K562 (cell line): Measurements from ENCODE around the gene ELMOD2. TPM values are rescaled to one million over a fixed set of nuclear protein-coding genes. Genes with fewer than 3 reads are reported as not detected.

Experiments used
- ARID4B ChIP-seq: sonication (generic); formaldehyde crosslinking; IDR thresholded peaks from 2 replicates; pipeline ENCODE4 v1.8.0; 2022; ENCODE audit warnings: mild to moderate bottlenecking, missing genetic modification reagents
- FOXP4 ChIP-seq: sonication (generic); formaldehyde crosslinking; IDR thresholded peaks from 2 replicates; pipeline ENCODE4 v1.8.0; 2022; ENCODE audit warnings: mild to moderate bottlenecking, missing genetic modification reagents, borderline replicate concordance
- HDAC2 ChIP-seq: fragments of 450-650 bp; IDR thresholded peaks from 2 replicates; pipeline ENCODE4 v1.6.1; 2016; ENCODE audit warnings: mild to moderate bottlenecking
- HDAC8 ChIP-seq: fragments of 450-650 bp; IDR thresholded peaks from 2 replicates; pipeline ENCODE4 v1.6.1; 2016; ENCODE audit warnings: mild to moderate bottlenecking, missing genetic modification characterization, moderate library complexity, missing compliant biosample characterization
- HMG20B ChIP-seq: fragments of 250-450 bp; sonication (Bioruptor Pico); IDR thresholded peaks from 2 replicates; pipeline ENCODE4 v1.5.0; 2021; ENCODE audit warnings: mild to moderate bottlenecking
- HNRNPK ChIP-seq: fragments of 200-400 bp; formaldehyde crosslinking; IDR thresholded peaks from one replicate; pipeline ENCODE4 v1.6.1; 2018; ENCODE audit warnings: mild to moderate bottlenecking, low read depth, low read length; ENCODE audit not compliant: poor library complexity, severe bottlenecking
- HNRNPLL ChIP-seq: fragments of 200-400 bp; formaldehyde crosslinking; IDR thresholded peaks from 2 replicates; pipeline ENCODE4 v1.6.1; 2017; ENCODE audit warnings: low read length, low read depth, mild to moderate bottlenecking; ENCODE audit not compliant: poor library complexity, severe bottlenecking
- IRF2 ChIP-seq: sonication (generic); formaldehyde crosslinking; IDR thresholded peaks from 2 replicates; pipeline ENCODE4 v1.8.1; 2022; ENCODE audit warnings: mild to moderate bottlenecking, missing genetic modification reagents
- NR1H2 ChIP-seq: sonication (generic); formaldehyde crosslinking; IDR thresholded peaks from 2 replicates; pipeline ENCODE4 v1.4.0; 2020; ENCODE audit warnings: mild to moderate bottlenecking, missing genetic modification reagents
- NR4A1 ChIP-seq, 2 experiments: fragments of 250-450 bp in 1 of 2; fragments of 450-650 bp in 1 of 2; sonication (Bioruptor Pico) in 1 of 2; IDR thresholded peaks; 2 replicates each; pipeline versions ENCODE4 v1.4.0 to v1.6.1; 2016 to 2020; ENCODE audit warnings: mild to moderate bottlenecking in 2 of 2, missing compliant biosample characterization in 1 of 2, missing genetic modification characterization in 1 of 2, moderate library complexity in 1 of 2
- TAL1 ChIP-seq: fragments of 450-650 bp; IDR thresholded peaks from 2 replicates; pipeline ENCODE4 v1.6.1; 2016; ENCODE audit warnings: mild to moderate bottlenecking
- TCF7L2 ChIP-seq: fragments of 150-350 bp; IDR thresholded peaks from 2 replicates; pipeline ENCODE4 v1.6.1; 2016; ENCODE audit warnings: low read depth, mild to moderate bottlenecking, low read length, moderate library complexity
- YY1 ChIP-seq, 3 experiments: IDR thresholded peaks; 2 replicates each; pipeline ENCODE4 v1.6.1; 2011; ENCODE audit warnings: low read length in 2 of 3, mild to moderate bottlenecking in 2 of 3, moderate library complexity in 2 of 3, borderline replicate concordance in 1 of 3, control low read depth in 1 of 3, low read depth in 1 of 3; ENCODE audit not compliant: insufficient read depth in 3 of 3, insufficient replicate concordance in 2 of 3, control insufficient read depth in 1 of 3, insufficient read length in 1 of 3; ENCODE audit errors: extremely low read depth in 1 of 3
- ZBTB7A ChIP-seq: IDR thresholded peaks from 2 replicates; pipeline ENCODE4 v1.6.1; 2011; ENCODE audit warnings: low read depth, mild to moderate bottlenecking, low read length, moderate library complexity, borderline replicate concordance; ENCODE audit not compliant: control insufficient read depth
- ZFX ChIP-seq: sonication (generic); formaldehyde crosslinking; IDR thresholded peaks from 2 replicates; pipeline ENCODE4 v1.8.0; 2022; ENCODE audit warnings: mild to moderate bottlenecking, missing genetic modification reagents, moderate library complexity
- ZKSCAN8 ChIP-seq: fragments of 200-800 bp; sonication (Bioruptor generic); IDR thresholded peaks from 2 replicates; pipeline ENCODE4 v1.6.1; 2016; ENCODE audit warnings: missing genetic modification characterization, missing compliant biosample characterization
- polyA plus RNA-seq, 8 experiments: library from polyadenylated mRNA; depleted of rRNA in 4 of 8; stranded (reverse) in 5 of 8; unstranded in 3 of 8; fragments of >200 nt; fragmentation: Nextera tagmentation in 2 of 8; fragmentation: Illumina TruSeq in 1 of 8; extraction: Ambion mirVana in 2 of 8; extraction: Trizol in 1 of 8; gene quantifications; 2 replicates each; pipeline versions ENCODE4 v1.2.1 to v1.2.3, GENCODE V29; 2011 to 2014; ENCODE audit warnings: inconsistent platforms in 1 of 8, missing spikeins in 1 of 8
- total RNA-seq, 7 experiments: library from RNA; depleted of rRNA in 6 of 7; stranded (reverse); fragments of >200 nt in 6 of 7; fragmentation: Illumina TruSeq in 2 of 7; extraction: Trizol in 2 of 7; gene quantifications; 2 replicates each; pipeline versions ENCODE4 v1.2.1 to v1.2.3, GENCODE V29; 2011 to 2021; ENCODE audit warnings: low replicate concordance in 1 of 7
- TF ChIP-seq, protein P1 (sequence below): IDR thresholded peaks from 2 replicates; pipeline ENCODE4 v1.6.1; 2011; ENCODE audit not compliant: insufficient read length; ENCODE audit errors: extremely low read depth
- TF ChIP-seq, protein P2 (sequence below): fragments of 250-450 bp; sonication (Bioruptor Pico); IDR thresholded peaks from 2 replicates; pipeline ENCODE4 v1.5.0; 2021

Gene ELMOD2
- total and polyA plus RNA-seq, 9 of the 15 experiments (the other 6 are each of a cell fraction or from before 2014, with no cell fraction given), result 11.0 to 23.3 (median 14.3) TPM

DNA sequence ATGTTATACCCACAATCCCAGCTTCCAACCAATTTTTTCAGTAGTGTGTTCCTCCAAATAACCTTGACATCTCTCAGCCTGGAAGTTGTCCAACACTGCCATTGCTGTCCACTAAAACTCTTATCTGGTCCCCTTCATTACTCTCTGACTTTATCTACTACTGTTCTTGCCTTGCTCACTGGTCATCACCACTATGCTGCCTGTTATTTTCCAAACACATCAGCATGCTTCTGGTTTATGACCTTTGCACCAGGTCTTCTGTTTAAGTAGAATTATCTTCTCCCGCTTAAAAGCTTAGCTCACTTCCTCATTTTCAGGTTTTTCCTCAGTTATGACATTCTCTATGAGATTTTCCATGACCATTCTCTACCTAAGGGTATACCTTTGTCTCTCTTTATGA lies 5.5 kb downstream of the ELMOD2 start (continued):
- TF ChIP-seq FOXP4 (CRISPR knock-in tag) (no peak), ARID4B (CRISPR knock-in tag) (no peak), ZFX (CRISPR knock-in tag) (no peak), ZKSCAN8 (CRISPR knock-in tag) (no peak), HMG20B (CRISPR knock-in tag) (no peak), TCF7L2 (no peak), HDAC8 (tag) (no peak), ZBTB7A (no peak), IRF2 (CRISPR knock-in tag) (no peak), TAL1 (peak; percentile 89), HNRNPK (no peak), YY1 (IDR thresholded peaks at IDR 0.05; ENCODE audit: borderline replicate concordance in 1 of 3, control insufficient read depth in 1 of 3, extremely low read depth in 1 of 3, insufficient read depth in 3 of 3, insufficient read length in 1 of 3, insufficient replicate concordance in 2 of 3, low read depth in 1 of 3, low read length in 2 of 3) (no peak), HDAC2 (peak; percentile 95), HNRNPLL (no peak), NR1H2 (CRISPR knock-in tag) (no peak), NR4A1 (CRISPR knock-in tag; IDR thresholded peaks at IDR 0.05) (no peak), NR4A1 (tag; IDR thresholded peaks at IDR 0.05) (no peak)
- TF ChIP-seq, protein P1, sequence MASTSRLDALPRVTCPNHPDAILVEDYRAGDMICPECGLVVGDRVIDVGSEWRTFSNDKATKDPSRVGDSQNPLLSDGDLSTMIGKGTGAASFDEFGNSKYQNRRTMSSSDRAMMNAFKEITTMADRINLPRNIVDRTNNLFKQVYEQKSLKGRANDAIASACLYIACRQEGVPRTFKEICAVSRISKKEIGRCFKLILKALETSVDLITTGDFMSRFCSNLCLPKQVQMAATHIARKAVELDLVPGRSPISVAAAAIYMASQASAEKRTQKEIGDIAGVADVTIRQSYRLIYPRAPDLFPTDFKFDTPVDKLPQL, result no peak
- TF ChIP-seq, protein P2, sequence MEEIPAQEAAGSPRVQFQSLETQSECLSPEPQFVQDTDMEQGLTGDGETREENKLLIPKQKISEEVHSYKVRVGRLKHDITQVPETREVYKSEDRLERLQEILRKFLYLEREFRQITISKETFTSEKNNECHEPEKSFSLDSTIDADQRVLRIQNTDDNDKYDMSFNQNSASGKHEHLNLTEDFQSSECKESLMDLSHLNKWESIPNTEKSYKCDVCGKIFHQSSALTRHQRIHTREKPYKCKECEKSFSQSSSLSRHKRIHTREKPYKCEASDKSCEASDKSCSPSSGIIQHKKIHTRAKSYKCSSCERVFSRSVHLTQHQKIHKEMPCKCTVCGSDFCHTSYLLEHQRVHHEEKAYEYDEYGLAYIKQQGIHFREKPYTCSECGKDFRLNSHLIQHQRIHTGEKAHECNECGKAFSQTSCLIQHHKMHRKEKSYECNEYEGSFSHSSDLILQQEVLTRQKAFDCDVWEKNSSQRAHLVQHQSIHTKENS (CRISPR knock-in tag), result no peak
